GM18907 (cell line): Measurements from ENCODE around the gene DDX1.
"Not testable (repeated sequence)": the region's sequence is repeated elsewhere in the genome, so short reads cannot be mapped to it uniquely, and the experiment has no call there.

Experiments
- ATAC-seq: cut with Tn5 transposase; IDR thresholded peaks from one replicate; pipeline ENCODE4 v1.9.1; 2021; ENCODE audit warnings: mild to moderate bottlenecking, moderate library complexity; ENCODE audit not compliant: unreplicated experiment

Gene DDX1

DNA sequence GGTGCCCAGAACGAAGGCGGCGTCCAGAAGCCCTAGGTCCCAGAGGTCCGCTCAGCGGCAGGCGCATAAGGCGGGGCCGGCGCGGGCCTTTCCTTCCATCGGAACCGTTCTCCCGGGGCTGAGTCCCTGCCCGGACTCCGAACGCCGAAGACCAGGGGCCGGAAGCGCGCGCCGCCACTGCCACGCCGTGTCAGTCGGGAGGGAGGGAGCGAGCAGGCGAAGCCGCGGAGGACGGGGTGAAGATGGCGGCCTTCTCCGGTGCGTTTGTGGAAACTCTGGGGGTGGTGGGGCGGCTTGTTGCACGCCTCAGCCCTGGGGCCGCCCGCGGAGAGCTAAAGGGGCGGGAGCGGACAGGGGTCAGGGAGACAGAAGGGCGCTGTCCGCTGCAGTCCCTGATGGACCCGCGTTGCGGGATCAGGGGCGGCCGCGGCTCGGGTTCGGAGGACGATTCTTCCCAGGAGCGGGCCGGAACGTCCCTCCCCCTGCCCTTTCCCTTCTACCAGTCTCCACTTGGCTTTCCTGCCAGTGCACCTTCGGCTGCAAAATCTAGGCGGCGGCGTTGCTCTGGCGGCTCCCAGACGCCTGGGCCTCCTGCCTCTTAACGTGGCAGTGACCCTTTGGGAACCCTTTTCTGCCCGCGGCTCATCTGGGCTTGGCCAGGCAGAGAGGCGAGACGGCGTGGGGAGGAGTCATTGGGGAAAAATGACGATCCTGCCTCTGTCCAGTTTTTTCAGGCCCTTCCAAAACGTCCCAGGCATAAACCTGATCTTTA is at the start of gene DDX1:
DDX1 (plus strand) TSS at position 177 of the 772 bp plus-strand sequence; CDS start at position 243, 66 bp downstream.
- peak; percentile 97 for ATAC-seq

DNA sequence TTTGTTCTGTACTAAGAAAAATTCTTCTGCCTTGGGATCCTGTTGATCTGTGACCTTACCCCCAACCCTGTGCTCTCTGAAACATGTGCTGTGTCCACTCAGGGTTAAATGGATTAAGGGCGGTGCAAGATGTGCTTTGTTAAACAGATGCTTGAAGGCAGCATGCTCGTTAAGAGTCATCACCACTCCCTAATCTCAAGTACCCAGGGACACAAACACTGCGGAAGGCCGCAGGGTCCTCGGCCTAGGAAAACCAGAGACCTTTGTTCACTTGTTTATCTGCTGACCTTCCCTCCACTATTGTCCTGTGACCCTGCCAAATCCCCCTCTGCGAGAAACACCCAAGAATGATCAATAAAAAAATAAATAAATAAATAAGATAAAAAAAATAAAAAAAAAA is 49.4 kb upstream of the DDX1 start:
- ATAC-seq = not testable (repeated sequence)

- ATAC-seq = no peak
Measured at GRCh38 chr2:15543053-15543452, 48.6 kb upstream of the DDX1 start.

- ATAC-seq = no peak
Measured at GRCh38 chr2:15543541-15543940, 48.1 kb upstream of the DDX1 start.

GRCh38 chr2:15544227-15544626 is 47.4 kb upstream of the DDX1 start:
- no peak for ATAC-seq

DNA sequence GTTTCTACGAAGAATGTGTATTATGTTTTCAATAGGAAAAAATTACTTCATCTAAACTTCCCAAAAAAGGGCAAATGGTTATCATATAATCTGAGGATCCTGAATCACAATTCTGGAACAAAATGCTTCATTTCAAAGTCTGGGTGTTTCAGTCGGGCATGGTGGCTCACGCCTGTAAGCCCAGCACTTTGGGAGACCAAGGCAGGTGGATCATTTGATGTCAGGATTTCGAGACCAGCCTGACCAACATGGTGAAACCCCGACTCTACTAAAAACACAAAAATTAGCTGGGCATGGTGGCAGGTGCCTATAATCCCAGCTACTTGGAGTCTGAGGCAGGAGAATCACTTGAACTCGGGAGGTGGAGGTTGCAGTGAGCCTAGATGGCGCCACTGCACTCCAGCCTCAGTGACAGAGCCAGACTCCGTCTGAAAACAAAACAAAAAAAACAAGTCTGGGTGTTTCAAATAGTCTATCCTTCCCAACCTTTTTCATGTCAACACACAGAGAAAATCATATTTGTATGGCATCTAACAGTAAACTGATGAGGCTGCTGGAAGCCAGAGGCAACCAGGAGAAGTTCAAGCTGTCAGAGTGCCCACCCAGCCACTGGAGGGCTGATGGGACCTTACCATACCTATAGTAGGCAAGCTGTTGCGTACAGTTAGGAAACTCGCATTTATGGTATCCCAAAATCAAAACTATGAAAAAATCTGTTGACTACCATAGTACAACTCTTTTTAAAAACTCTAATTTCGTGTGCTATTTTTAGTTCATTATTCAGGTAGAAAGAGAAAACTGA is 45.2 kb upstream of the DDX1 start:
- no peak for ATAC-seq

DNA sequence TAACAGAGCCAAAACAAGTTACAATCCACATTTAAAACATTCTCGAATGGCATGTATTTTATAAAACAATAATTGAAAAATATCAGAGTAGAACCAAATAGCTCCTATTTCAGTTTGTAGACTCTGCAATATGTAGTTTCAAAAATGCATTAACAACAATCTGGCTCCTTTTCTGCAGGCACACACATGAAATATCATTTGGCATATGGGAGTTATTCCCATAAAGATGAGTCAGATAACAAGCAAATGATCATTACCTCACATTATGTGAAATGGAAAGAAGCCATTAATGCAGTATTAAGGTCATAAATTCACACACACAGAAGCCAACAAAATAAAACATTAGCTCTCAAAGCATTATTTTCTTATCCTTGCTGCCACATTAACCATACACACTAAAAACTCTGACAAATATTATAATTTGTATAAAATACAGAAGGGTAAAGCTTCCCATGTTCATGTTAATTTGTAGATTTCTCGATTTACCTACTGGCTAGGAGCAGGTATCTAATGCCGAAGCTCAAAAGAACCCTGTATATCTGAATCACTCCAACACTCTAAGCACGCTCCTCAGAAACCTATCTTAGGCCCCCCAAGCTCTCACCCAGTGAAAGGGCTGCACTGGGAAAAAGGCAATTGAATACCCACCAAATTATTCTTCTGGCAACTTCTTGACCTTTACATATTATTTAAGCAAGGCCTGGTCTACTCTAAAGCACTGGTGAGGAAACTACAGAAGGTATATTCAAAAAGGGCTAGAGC is 44.4 kb upstream of the DDX1 start:
- no peak for ATAC-seq

GRCh38 chr2:15548974-15549373 is 42.7 kb upstream of the DDX1 start:
- no peak for ATAC-seq

DNA sequence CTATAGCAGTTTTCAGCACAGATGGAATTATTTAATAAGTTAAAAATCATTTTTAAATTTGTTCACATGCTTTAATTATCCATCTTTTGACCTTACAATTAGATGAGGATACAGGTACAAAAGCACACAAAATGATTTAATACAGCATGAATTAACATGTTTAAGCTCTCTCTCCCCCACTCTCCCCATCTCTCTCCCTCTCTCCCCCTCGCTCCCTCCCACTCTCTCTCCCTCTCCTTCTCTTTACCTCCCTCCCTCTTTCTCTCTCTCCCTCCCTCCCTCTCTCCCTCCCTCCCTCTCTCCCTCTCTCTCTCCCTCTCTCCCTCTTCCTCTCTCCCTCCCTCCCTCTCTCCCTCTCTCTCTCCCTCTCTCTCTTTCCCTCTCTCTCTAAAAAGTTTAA is 38.1 kb upstream of the DDX1 start:
- ATAC-seq = no peak

GRCh38 chr2:15553951-15554350 is 37.7 kb upstream of the DDX1 start:
- ATAC-seq = no peak

GRCh38 chr2:15554525-15555218 is 37.0 kb upstream of the DDX1 start:
- ATAC-seq = no peak

GRCh38 chr2:15555760-15556193 is 35.9 kb upstream of the DDX1 start:
- no peak for ATAC-seq

DNA sequence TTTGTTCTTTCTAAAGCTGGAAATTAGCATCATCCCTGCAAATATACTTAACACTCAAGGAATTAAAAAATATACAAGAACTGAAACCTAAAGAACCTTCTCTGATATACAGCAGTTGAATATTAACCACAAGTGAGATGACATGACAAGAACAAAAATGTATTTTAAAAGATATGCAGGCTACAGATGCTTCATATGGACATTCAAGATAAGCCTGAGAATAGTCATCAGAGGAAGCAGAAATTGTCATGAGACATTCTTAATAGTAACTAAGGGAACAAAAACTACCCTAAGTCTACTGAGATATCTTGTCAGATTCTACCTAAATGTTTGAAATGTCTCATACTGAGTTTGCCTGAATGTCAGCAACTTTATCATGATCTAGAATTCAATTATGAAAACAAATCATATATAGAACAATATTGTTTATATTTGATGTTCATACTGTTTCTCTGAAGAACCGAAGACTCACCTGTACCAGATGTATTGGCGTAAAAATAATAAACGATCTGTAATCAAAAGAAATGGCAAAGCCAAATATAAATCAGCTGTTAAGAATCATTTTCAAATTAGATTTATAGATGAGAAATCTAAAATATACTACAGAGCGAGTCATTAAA is 35.2 kb upstream of the DDX1 start:
- ATAC-seq = no peak

DNA sequence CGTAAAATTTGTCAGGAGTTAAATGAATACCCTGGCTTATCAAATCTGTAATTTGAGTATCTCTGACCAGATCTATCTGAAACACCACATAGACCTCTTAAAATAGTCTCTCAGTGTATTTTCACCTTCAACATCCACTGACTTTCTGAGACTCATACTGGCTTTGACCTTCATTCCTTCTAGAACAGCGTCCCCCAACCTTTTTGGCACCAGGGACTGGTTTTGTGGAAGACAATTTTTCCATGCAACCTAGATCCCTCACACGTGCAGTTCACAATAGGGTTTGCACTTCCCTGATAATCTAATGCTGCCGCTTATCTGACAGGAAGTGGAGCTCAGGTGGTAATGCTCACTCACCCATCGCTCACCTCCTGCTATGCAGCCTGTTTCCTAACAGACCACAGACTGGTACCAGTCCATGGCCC is 33.8 kb upstream of the DDX1 start:
- no peak for ATAC-seq

GRCh38 chr2:15559379-15560139 is 32.1 kb upstream of the DDX1 start:
- ATAC-seq = no peak

- peak; percentile 54 for ATAC-seq
Measured at GRCh38 chr2:15560140-15560987, 31.3 kb upstream of the DDX1 start.

GRCh38 chr2:15560988-15561573 is 30.6 kb upstream of the DDX1 start, which contains the start of gene NBAS:
NBAS (minus strand) TSS chr2:15561334; CDS start chr2:15561304, 30 bp downstream.
- ATAC-seq = peak; percentile 85
